HepG2 (cell line): ENCODE measurements around the gene SEC16A. TPM values are rescaled to one million over a fixed set of nuclear protein-coding genes. Genes with fewer than 3 reads are reported as not detected.
A peak's percentile ranks its signal among the peaks of the same experiment; 100 is the strongest.

Experiments
- AGO2 ChIP-seq: fragments of 200-400 bp; formaldehyde crosslinking; optimal IDR thresholded peaks from 2 replicates; pipeline ENCODE3; 2017; ENCODE audit warnings: mild to moderate bottlenecking, low read depth, low read length, moderate library complexity
- CREM ChIP-seq, 2 experiments: sonication (generic) in 1 of 2; formaldehyde crosslinking in 1 of 2; IDR thresholded peaks; 2 replicates each; pipeline versions ENCODE4 v1.4.0 to v1.6.1; 2016 to 2020; ENCODE audit warnings: antibody characterized with exemption in 1 of 2, mild to moderate bottlenecking in 1 of 2, missing genetic modification reagents in 1 of 2
- KDM5A ChIP-seq: fragments of 200-600 bp; sonication (generic); IDR thresholded peaks from 2 replicates; pipeline ENCODE4 v1.7.0; 2018; ENCODE audit warnings: antibody characterized with exemption, mild to moderate bottlenecking, low read length, borderline replicate concordance
- KLF12 ChIP-seq: sonication (generic); formaldehyde crosslinking; IDR thresholded peaks from 2 replicates; pipeline ENCODE4 v1.4.0; 2020; ENCODE audit warnings: missing genetic modification reagents, borderline replicate concordance
- NBN ChIP-seq: fragments of 450-650 bp; conservative IDR thresholded peaks from 2 replicates; pipeline ENCODE4 v1.6.1; 2017
- NKX3-1 ChIP-seq: sonication (generic); formaldehyde crosslinking; IDR thresholded peaks from 2 replicates; pipeline ENCODE4 v1.5.0; 2020; ENCODE audit warnings: missing genetic modification reagents
- ONECUT2 ChIP-seq: sonication (generic); formaldehyde crosslinking; IDR thresholded peaks from 2 replicates; pipeline ENCODE4 v1.4.0; 2020; ENCODE audit warnings: missing genetic modification reagents
- PPARG ChIP-seq: conservative IDR thresholded peaks from 2 replicates; pipeline ENCODE4 v1.6.1; 2016; ENCODE audit warnings: missing biosample characterization, missing genetic modification reagents
- RBM22 ChIP-seq: fragments of 200-400 bp; formaldehyde crosslinking; optimal IDR thresholded peaks from 2 replicates; pipeline ENCODE3; 2017; ENCODE audit warnings: mild to moderate bottlenecking, low read length, moderate library complexity
- TAF1 ChIP-seq: sonication (generic); formaldehyde crosslinking; IDR thresholded peaks from 2 replicates; pipeline ENCODE4 v1.4.0; 2020; ENCODE audit warnings: missing genetic modification reagents
- ZFX ChIP-seq: sonication (generic); formaldehyde crosslinking; IDR thresholded peaks from 2 replicates; pipeline ENCODE4 v1.4.0; 2020; ENCODE audit warnings: mild to moderate bottlenecking, low read depth, missing genetic modification reagents, moderate library complexity
- ZNF343 ChIP-seq: sonication (generic); formaldehyde crosslinking; IDR thresholded peaks from 2 replicates; pipeline ENCODE4 v1.4.0; 2020; ENCODE audit warnings: mild to moderate bottlenecking, missing genetic modification reagents
- ZSCAN25 ChIP-seq: sonication (generic); formaldehyde crosslinking; IDR thresholded peaks from 2 replicates; pipeline ENCODE4 v1.8.0; 2022; ENCODE audit warnings: mild to moderate bottlenecking, missing genetic modification reagents
- polyA plus RNA-seq, 8 experiments: library from polyadenylated mRNA; depleted of rRNA in 3 of 8; stranded (reverse) in 7 of 8; unstranded in 1 of 8; fragments of >200 nt; fragmentation: Illumina TruSeq in 4 of 8; extraction: Trizol in 4 of 8; gene quantifications; 2 replicates each; pipeline versions ENCODE4 v1.2.1 to v1.2.3, GENCODE V29; 2011 to 2016; ENCODE audit warnings: low read depth in 4 of 8, missing spikeins in 1 of 8, mixed read lengths in 1 of 8; ENCODE audit not compliant: insufficient read depth in 1 of 8
- total RNA-seq, 5 experiments: library from RNA; depleted of rRNA; stranded (reverse); fragments of >200 nt; fragmentation: Illumina TruSeq; extraction: Trizol; gene quantifications; 2 replicates each; pipeline ENCODE4 v1.2.3, GENCODE V29; 2016; ENCODE audit warnings: low read depth in 1 of 5
- TF ChIP-seq, protein P1 (sequence below): IDR thresholded peaks from 2 replicates; pipeline ENCODE4 v1.6.1; 2016; ENCODE audit warnings: low read depth, control low read depth
- TF ChIP-seq, protein P2 (sequence below): sonication (generic); formaldehyde crosslinking; IDR thresholded peaks from 2 replicates; pipeline ENCODE4 v1.4.0; 2020; ENCODE audit warnings: missing genetic modification reagents, borderline replicate concordance
- TF ChIP-seq, protein P3 (sequence below): IDR thresholded peaks from 2 replicates; pipeline ENCODE4 v1.6.1; 2016; ENCODE audit warnings: missing compliant biosample characterization, missing genetic modification reagents, borderline replicate concordance
- TF ChIP-seq, protein P4 (sequence below), 2 experiments: sonication (generic) in 1 of 2; formaldehyde crosslinking in 1 of 2; IDR thresholded peaks; 2 replicates each; pipeline versions ENCODE4 v1.5.1 to v1.6.1; 2011 to 2020; ENCODE audit warnings: borderline replicate concordance in 1 of 2, low read depth in 1 of 2, low read length in 1 of 2, mild to moderate bottlenecking in 1 of 2, missing genetic modification reagents in 1 of 2, moderate library complexity in 1 of 2
- TF ChIP-seq, protein P5 (sequence below): sonication (generic); formaldehyde crosslinking; IDR thresholded peaks from 2 replicates; pipeline ENCODE4 v1.4.0; 2020; ENCODE audit warnings: mild to moderate bottlenecking, missing genetic modification reagents

The SEC16A gene
- total and polyA plus RNA-seq, 2 of the 13 experiments (the other 11 are each of a cell fraction or from before 2014, with no cell fraction given): 15.9 to 18.9 TPM

DNA sequence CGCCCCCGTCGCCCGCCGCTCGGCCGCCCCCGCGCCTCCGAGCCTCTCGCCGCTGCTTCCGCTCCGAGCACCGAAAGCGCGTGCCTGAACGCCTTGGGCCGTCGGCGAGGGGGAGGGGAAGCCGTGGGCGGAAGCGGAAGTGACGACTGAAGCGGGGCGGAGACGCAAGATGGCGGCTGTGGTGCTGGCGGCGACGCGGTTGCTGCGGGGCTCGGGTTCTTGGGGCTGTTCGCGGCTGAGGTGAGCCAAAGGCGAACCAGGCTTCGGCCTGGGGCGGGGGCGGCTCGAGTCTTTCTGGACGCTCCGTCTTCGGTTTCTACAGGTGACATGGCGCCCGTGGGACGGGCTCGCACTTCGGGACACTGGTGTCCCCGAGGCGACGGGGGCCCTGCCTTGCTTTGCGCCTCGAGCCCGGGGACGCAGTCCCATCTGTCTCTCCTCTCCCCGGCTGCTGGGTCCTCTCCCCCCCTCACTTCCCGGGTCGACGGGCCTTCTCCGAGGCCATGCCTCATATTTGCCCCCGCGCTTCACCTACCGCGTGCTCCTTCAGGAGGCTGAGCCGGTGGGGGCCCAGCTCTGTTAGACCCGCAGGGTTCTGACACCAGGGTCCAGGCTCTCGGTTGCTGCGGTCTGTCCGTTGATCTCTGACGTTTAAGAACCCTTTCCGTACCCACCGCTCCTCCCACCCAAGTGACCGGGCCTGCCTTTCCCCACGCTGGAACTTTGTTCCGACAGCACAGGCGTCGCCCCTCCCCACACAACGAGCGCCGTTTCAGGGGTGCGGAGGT is 72.1 kb downstream of the SEC16A start, which contains the start of the genes ENTR1 and PMPCA (continued):
- TF ChIP-seq, protein P1, sequence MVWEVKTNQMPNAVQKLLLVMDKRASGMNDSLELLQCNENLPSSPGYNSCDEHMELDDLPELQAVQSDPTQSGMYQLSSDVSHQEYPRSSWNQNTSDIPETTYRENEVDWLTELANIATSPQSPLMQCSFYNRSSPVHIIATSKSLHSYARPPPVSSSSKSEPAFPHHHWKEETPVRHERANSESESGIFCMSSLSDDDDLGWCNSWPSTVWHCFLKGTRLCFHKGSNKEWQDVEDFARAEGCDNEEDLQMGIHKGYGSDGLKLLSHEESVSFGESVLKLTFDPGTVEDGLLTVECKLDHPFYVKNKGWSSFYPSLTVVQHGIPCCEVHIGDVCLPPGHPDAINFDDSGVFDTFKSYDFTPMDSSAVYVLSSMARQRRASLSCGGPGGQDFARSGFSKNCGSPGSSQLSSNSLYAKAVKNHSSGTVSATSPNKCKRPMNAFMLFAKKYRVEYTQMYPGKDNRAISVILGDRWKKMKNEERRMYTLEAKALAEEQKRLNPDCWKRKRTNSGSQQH (CRISPR knock-in tag): peak; percentile 92
- peak; percentile 98 for TF ChIP-seq KDM5A
- TF ChIP-seq, protein P2, sequence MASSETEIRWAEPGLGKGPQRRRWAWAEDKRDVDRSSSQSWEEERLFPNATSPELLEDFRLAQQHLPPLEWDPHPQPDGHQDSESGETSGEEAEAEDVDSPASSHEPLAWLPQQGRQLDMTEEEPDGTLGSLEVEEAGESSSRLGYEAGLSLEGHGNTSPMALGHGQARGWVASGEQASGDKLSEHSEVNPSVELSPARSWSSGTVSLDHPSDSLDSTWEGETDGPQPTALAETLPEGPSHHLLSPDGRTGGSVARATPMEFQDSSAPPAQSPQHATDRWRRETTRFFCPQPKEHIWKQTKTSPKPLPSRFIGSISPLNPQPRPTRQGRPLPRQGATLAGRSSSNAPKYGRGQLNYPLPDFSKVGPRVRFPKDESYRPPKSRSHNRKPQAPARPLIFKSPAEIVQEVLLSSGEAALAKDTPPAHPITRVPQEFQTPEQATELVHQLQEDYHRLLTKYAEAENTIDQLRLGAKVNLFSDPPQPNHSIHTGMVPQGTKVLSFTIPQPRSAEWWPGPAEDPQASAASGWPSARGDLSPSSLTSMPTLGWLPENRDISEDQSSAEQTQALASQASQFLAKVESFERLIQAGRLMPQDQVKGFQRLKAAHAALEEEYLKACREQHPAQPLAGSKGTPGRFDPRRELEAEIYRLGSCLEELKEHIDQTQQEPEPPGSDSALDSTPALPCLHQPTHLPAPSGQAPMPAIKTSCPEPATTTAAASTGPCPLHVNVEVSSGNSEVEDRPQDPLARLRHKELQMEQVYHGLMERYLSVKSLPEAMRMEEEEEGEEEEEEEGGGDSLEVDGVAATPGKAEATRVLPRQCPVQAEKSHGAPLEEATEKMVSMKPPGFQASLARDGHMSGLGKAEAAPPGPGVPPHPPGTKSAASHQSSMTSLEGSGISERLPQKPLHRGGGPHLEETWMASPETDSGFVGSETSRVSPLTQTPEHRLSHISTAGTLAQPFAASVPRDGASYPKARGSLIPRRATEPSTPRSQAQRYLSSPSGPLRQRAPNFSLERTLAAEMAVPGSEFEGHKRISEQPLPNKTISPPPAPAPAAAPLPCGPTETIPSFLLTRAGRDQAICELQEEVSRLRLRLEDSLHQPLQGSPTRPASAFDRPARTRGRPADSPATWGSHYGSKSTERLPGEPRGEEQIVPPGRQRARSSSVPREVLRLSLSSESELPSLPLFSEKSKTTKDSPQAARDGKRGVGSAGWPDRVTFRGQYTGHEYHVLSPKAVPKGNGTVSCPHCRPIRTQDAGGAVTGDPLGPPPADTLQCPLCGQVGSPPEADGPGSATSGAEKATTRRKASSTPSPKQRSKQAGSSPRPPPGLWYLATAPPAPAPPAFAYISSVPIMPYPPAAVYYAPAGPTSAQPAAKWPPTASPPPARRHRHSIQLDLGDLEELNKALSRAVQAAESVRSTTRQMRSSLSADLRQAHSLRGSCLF (CRISPR knock-in tag): no peak
- TF ChIP-seq TAF1: peak; percentile 97
- TF ChIP-seq CREM (IDR thresholded peaks at IDR 0.05): peak; percentile 75
- TF ChIP-seq CREM (CRISPR knock-in tag; IDR thresholded peaks at IDR 0.05): peak; percentile 64
- TF ChIP-seq, protein P3, sequence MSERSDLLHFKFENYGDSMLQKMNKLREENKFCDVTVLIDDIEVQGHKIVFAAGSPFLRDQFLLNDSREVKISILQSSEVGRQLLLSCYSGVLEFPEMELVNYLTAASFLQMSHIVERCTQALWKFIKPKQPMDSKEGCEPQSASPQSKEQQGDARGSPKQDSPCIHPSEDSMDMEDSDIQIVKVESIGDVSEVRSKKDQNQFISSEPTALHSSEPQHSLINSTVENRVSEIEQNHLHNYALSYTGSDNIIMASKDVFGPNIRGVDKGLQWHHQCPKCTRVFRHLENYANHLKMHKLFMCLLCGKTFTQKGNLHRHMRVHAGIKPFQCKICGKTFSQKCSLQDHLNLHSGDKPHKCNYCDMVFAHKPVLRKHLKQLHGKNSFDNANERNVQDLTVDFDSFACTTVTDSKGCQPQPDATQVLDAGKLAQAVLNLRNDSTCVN: peak; percentile 71; the same call in 1 of the 2 replicates
- peak; percentile 22; the same call in 1 of the 2 replicates for TF ChIP-seq KLF12 (CRISPR knock-in tag)
- TF ChIP-seq, protein P4, sequence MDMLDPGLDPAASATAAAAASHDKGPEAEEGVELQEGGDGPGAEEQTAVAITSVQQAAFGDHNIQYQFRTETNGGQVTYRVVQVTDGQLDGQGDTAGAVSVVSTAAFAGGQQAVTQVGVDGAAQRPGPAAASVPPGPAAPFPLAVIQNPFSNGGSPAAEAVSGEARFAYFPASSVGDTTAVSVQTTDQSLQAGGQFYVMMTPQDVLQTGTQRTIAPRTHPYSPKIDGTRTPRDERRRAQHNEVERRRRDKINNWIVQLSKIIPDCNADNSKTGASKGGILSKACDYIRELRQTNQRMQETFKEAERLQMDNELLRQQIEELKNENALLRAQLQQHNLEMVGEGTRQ (IDR thresholded peaks at IDR 0.05; ENCODE audit: low read depth, low read length): no peak
- TF ChIP-seq, protein P4 (CRISPR knock-in tag; IDR thresholded peaks at IDR 0.05; ENCODE audit: borderline replicate concordance): no peak
- 0 out of 2 replicates have a peak, but pooled peaks have one; percentile 22 for TF ChIP-seq ZSCAN25 (CRISPR knock-in tag)
- TF ChIP-seq NBN: no peak
- 0 out of 2 replicates have a peak, but pooled peaks have one; percentile 1 for TF ChIP-seq ZNF343 (CRISPR knock-in tag)
- TF ChIP-seq ONECUT2 (CRISPR knock-in tag): no peak
- TF ChIP-seq NKX3-1 (CRISPR knock-in tag): peak; percentile 47; the same call in 1 of the 2 replicates
- TF ChIP-seq AGO2: peak; percentile 56
- TF ChIP-seq, protein P5, sequence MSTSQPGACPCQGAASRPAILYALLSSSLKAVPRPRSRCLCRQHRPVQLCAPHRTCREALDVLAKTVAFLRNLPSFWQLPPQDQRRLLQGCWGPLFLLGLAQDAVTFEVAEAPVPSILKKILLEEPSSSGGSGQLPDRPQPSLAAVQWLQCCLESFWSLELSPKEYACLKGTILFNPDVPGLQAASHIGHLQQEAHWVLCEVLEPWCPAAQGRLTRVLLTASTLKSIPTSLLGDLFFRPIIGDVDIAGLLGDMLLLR (CRISPR knock-in tag): peak; percentile 37; the same call in 1 of the 2 replicates
- no peak for TF ChIP-seq PPARG (CRISPR knock-in tag)
- peak; percentile 85 for TF ChIP-seq ZFX
- no peak for TF ChIP-seq RBM22
